Astrocyte of the spinal cord (primary cell): ENCODE results near the gene SPATA24.

Experiments
- DNase-seq: peaks from one replicate; pipeline ENCODE4 v3.0.0; 2011; ENCODE audit warnings: low read depth, low spot score
- H3K4me3 ChIP-seq: 2 replicates; pipeline ENCODE4 v1.5.1; 2011; ENCODE audit warnings: low read depth, mild to moderate bottlenecking, low read length, moderate library complexity
- in situ Hi-C: cut with HindIII; loops from 2 replicates; pipeline ENCODE4 v1.10.0; 2017; ENCODE audit warnings: low sequenced_read_pairs
- TF ChIP-seq, protein P1 (sequence below): IDR thresholded peaks from 2 replicates; pipeline ENCODE4 v1.5.1; 2012; ENCODE audit warnings: low read depth, mild to moderate bottlenecking, low read length, inconsistent platforms

SPATA24 gene

DNA sequence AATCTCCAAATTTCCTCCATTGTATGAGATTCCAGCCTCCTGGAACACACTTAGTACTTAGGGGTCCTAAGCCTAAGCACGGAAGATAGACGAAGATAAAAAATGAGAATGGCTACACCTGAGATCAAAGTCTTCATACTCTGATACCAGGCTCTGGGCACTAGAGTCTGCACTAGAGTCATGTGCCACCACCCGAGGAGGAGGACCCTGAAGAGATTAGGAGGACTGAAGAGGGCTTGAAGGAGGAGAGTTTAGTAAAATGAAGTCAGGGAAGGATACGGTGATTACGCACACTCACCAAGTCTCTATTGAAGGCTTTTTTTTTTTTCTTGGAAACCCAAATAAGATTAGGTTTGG is 573 bp upstream of the SPATA24 start:
- in situ Hi-C loops = loop anchor here (25.0 kb wide), 1 partner anchor 108 kb away; no protein-coding TSS in a partner anchor
- no peak overlapping the region for H3K4me3 ChIP-seq
- no peak for DNase-seq
- TF ChIP-seq, protein P1, sequence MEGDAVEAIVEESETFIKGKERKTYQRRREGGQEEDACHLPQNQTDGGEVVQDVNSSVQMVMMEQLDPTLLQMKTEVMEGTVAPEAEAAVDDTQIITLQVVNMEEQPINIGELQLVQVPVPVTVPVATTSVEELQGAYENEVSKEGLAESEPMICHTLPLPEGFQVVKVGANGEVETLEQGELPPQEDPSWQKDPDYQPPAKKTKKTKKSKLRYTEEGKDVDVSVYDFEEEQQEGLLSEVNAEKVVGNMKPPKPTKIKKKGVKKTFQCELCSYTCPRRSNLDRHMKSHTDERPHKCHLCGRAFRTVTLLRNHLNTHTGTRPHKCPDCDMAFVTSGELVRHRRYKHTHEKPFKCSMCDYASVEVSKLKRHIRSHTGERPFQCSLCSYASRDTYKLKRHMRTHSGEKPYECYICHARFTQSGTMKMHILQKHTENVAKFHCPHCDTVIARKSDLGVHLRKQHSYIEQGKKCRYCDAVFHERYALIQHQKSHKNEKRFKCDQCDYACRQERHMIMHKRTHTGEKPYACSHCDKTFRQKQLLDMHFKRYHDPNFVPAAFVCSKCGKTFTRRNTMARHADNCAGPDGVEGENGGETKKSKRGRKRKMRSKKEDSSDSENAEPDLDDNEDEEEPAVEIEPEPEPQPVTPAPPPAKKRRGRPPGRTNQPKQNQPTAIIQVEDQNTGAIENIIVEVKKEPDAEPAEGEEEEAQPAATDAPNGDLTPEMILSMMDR = no peak

- in situ Hi-C loops = loop anchor here (25.0 kb wide), 1 partner anchor 109 kb away; no protein-coding TSS in a partner anchor
- TF ChIP-seq, protein P1 = no peak
- peak overlapping the region; percentile 63 for H3K4me3 ChIP-seq
- no peak for DNase-seq
These were observed 487 bp downstream of the SPATA24 start for GRCh38 chr5:139403418-139403786.

DNA sequence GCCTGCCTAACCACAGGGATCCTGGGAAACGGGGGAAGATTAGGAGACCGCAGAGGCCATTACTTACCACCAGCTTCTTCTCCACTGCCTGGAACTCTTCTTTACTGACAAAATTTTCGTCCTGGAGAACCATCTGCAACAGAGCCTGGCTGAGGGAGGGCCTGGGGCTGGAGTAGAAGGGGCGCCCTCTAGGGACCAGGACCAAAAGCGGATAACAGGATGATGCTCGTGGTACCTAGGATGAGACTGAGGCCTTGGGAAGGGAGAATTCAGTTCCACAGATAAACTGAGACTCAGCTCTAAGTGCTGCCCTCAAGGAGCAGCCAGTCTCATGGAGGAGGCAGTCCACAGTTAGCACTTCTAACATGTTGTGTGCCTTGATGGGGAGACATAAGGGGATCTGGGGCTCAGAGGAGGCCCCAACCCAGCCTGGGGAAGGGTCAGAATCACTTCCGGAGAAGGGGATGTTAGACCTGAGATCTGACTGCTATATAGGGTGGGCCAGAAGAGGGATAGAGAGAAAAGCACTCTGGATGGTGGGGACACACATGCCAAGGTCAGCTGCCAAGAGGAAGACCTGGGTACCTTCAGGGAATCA is 1.2 kb downstream of the SPATA24 start:
- TF ChIP-seq, protein P1 = peak; percentile 52
- in situ Hi-C loops = loop anchor here (25.0 kb wide), 1 partner anchor 110 kb away; no protein-coding TSS in a partner anchor
- no peak for DNase-seq
- H3K4me3 ChIP-seq = no peak overlapping the region

DNA sequence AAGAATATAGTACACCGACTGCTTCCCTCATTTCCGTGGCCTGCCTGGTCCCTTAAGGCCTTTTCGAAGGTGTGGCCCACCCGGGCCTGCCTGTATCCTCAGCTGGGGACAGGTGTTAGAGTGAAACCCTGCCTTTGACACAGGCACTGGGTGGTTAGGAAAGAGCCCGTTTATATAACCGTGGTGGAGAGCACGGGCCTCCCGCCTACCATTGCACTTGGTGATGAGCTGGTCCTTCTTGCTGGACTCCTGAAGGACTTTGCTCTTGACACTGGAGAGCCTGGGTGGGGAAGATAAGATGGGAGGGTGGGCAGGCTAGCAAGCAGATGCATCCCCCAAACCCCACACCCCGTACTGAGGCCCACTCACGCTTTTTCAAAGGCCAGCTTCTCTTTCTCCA is 2.3 kb downstream of the SPATA24 start:
- DNase-seq = no peak
- H3K4me3 ChIP-seq = no peak overlapping the region
- TF ChIP-seq, protein P1 = no peak
- in situ Hi-C loops = loop anchor here (25.0 kb wide), 1 partner anchor 111 kb away; no protein-coding TSS in a partner anchor

- in situ Hi-C loops = loop anchor here (25.0 kb wide), 1 partner anchor 113 kb away; no protein-coding TSS in a partner anchor
- DNase-seq = no peak
- TF ChIP-seq, protein P1 = no peak
- no peak overlapping the region for H3K4me3 ChIP-seq
These were observed 4.3 kb downstream of the SPATA24 start for GRCh38 chr5:139399501-139400121.

GRCh38 chr5:139397921-139398320 is 6.0 kb downstream of the SPATA24 start:
- in situ Hi-C loops = no loop called here
- TF ChIP-seq, protein P1 = no peak
- DNase-seq = no peak
- no peak overlapping the region for H3K4me3 ChIP-seq
